Smooth muscle cell (in vitro differentiated cells): ENCODE measurements around the gene GRID2. TPM values are rescaled to one million over a fixed set of nuclear protein-coding genes. Genes with fewer than 3 reads are reported as not detected.

Source experiments
- DNase-seq: peaks from one replicate; lab custom pipeline; 2025; ENCODE audit not compliant: unreplicated experiment; lab: John Stamatoyannopoulos, UW
- H2AFZ ChIP-seq: fragments of 200-600 bp; sonication (generic); 2 replicates; pipeline ENCODE4 v1.6.0; 2016; ENCODE audit warnings: antibody characterized with exemption, low read depth, mild to moderate bottlenecking
- H3F3A ChIP-seq: fragments of 200-600 bp; sonication (generic); 2 replicates; pipeline ENCODE4 v1.6.0; 2017; ENCODE audit warnings: antibody characterized with exemption, low read depth
- H3K27ac ChIP-seq: fragments of 200-600 bp; sonication (generic); 2 replicates; pipeline ENCODE4 v1.5.1; 2016; ENCODE audit warnings: low read depth, mild to moderate bottlenecking
- H3K27me3 ChIP-seq: fragments of 200-600 bp; sonication (generic); 2 replicates; pipeline ENCODE4 v1.6.1; 2016; ENCODE audit warnings: low read depth, mild to moderate bottlenecking
- H3K36me3 ChIP-seq: fragments of 200-600 bp; sonication (generic); 2 replicates; pipeline ENCODE4 v1.5.1; 2016; ENCODE audit warnings: low read depth
- H3K4me1 ChIP-seq: fragments of 200-600 bp; sonication (generic); 2 replicates; pipeline ENCODE4 v1.5.1; 2016; ENCODE audit warnings: low read depth
- H3K4me2 ChIP-seq: fragments of 200-600 bp; sonication (generic); 2 replicates; pipeline ENCODE4 v1.6.0; 2016; ENCODE audit warnings: mild to moderate bottlenecking
- H3K4me3 ChIP-seq: fragments of 200-600 bp; sonication (generic); 2 replicates; pipeline ENCODE4 v1.5.1; 2016; ENCODE audit warnings: mild to moderate bottlenecking
- H3K79me2 ChIP-seq: fragments of 200-600 bp; sonication (generic); 2 replicates; pipeline ENCODE4 v1.6.0; 2016; ENCODE audit warnings: low read depth, mild to moderate bottlenecking
- H3K9ac ChIP-seq: fragments of 200-600 bp; sonication (generic); 2 replicates; pipeline ENCODE4 v1.6.0; 2016; ENCODE audit warnings: low read depth
- H3K9me3 ChIP-seq: fragments of 200-600 bp; sonication (generic); replicated peaks from 2 replicates; pipeline ENCODE4 v1.5.1; 2016; ENCODE audit warnings: low read depth
- H4K20me1 ChIP-seq: fragments of 200-600 bp; sonication (generic); 2 replicates; pipeline ENCODE4 v1.6.0; 2016; ENCODE audit warnings: low read depth
- WGBS: methylation state at CpG from one replicate; pipeline ENCODE4 v1.1.7; 2016; ENCODE audit warnings: low lambda C conversion rate; 5-methylcytosine and 5-hydroxymethylcytosine counted together
- polyA plus RNA-seq: library from polyadenylated mRNA; unstranded; fragments of >200 nt; fragmentation: Nextera tagmentation; extraction: Ambion mirVana; gene quantifications from 2 replicates; pipeline ENCODE4 v1.2.1, GENCODE V29; 2016
- total RNA-seq: library from RNA; depleted of rRNA; stranded (reverse); fragments of >200 nt; gene quantifications from 2 replicates; pipeline ENCODE4 v1.2.3, GENCODE V29; 2014
- TF ChIP-seq, protein P1 (sequence below): fragments of 200-600 bp; sonication (generic); IDR thresholded peaks from 2 replicates; pipeline ENCODE4 v1.5.1; 2017; ENCODE audit warnings: borderline replicate concordance, mild to moderate bottlenecking, antibody characterized with exemption; ENCODE audit not compliant: insufficient read depth, poor library complexity, severe bottlenecking

Gene GRID2
- total RNA-seq (1.0 and 1.2 TPM in 2 replicates), polyA plus RNA-seq (not detected in 2 replicates)

DNA sequence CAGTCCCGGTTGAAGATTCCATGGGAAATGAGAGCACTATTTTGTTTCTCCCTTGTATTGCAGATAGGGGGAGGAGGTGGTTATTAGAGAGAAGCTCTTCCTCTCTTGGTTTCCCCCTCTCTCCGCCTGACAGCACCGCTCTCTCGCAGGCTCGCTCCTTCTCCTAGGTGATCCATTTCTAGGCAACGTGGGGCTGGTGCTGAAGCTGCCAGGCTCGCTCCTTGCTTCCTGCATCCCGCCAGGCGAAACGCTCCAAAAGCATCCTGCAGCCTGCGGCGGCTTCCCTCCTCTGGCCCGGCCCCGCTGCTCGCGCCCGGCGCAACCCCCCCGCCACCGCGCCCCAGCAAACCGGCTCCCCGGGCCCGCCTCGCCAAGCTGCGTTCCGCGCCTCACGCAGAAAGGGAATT, at the start of gene GRID2:
Gene GRID2 (plus strand): TSS at position 346 of the 407 bp plus-strand sequence.
- H3K4me2 ChIP-seq = peak within 1 kb of the TSS; percentile 94
- H3K27ac ChIP-seq = no peak within 1 kb of the TSS
- no peaks in the 10 kb centered on the region for H3K79me2 ChIP-seq
- no peaks in the 10 kb centered on the region for H3K9me3 ChIP-seq
- peaks cover 70% of the 10 kb centered on the region for H3K27me3 ChIP-seq
- no peaks in the 10 kb centered on the region for H3K36me3 ChIP-seq
- H3K4me3 ChIP-seq = peak within 1 kb of the TSS; percentile 55
- H4K20me1 ChIP-seq = no peaks in the 10 kb centered on the region
- peaks cover 12% of the 10 kb centered on the region for H3K4me1 ChIP-seq
- no peaks in the 10 kb centered on the region for H3F3A ChIP-seq
- DNase-seq = no peak
- TF ChIP-seq, protein P1, sequence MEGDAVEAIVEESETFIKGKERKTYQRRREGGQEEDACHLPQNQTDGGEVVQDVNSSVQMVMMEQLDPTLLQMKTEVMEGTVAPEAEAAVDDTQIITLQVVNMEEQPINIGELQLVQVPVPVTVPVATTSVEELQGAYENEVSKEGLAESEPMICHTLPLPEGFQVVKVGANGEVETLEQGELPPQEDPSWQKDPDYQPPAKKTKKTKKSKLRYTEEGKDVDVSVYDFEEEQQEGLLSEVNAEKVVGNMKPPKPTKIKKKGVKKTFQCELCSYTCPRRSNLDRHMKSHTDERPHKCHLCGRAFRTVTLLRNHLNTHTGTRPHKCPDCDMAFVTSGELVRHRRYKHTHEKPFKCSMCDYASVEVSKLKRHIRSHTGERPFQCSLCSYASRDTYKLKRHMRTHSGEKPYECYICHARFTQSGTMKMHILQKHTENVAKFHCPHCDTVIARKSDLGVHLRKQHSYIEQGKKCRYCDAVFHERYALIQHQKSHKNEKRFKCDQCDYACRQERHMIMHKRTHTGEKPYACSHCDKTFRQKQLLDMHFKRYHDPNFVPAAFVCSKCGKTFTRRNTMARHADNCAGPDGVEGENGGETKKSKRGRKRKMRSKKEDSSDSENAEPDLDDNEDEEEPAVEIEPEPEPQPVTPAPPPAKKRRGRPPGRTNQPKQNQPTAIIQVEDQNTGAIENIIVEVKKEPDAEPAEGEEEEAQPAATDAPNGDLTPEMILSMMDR = no peak
- H3K9ac ChIP-seq = no peak within 1 kb of the TSS
- peak within 1 kb of the TSS; percentile 88 for H2AFZ ChIP-seq
- under 1% methylated on average over 28 of the region's 29 CpGs for WGBS

DNA sequence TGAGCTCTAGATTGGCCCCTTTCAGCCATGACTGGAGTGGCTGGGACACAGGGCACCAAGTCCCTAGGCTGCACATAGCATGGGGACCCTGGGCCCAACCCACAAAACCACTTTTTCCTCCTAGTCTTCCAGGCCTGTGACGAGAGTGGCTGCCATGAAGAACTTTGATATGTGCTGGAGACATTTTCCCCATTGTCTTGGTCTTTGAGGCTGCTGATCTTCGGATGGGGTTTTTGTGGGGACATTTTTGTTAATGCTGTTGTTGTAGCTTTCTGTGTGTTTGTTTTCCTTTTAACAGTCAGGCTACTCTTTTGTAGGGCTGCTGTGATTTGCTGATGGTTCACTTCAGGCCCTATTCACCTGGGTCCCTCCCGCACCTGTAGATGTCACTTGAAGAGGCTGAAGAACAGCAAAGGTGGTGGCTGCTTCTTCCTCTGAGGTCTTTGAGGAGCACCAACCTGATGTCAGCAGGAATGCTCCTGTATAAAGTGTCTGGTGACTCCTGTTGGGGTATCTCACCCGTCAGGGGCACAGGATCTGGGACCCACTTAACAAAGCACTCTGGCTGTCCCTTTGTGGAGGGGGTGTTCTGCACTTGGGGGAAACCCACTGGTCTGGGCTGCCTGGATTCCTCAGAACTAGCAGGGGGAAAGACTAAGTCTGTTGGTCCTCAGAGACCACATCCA, 49.6 kb upstream of the GRID2 start:
- Histone ChIP-seq H3K27ac (no peak overlapping the region), H3F3A (no peaks in the 10 kb centered on the region), H4K20me1 (no peaks in the 10 kb centered on the region), H3K4me3 (no peak overlapping the region), H3K4me2 (no peak overlapping the region), H3K9ac (no peak overlapping the region), H3K36me3 (no peaks in the 10 kb centered on the region), H3K4me1 (no peaks in the 10 kb centered on the region), H2AFZ (no peak overlapping the region), H3K79me2 (no peaks in the 10 kb centered on the region), H3K9me3 (no peaks in the 10 kb centered on the region), H3K27me3 (no peaks in the 10 kb centered on the region)
- WGBS = 79% methylated on average over 4 of the region's 4 CpGs
- no peak for DNase-seq
- TF ChIP-seq, protein P1 = no peak

DNA sequence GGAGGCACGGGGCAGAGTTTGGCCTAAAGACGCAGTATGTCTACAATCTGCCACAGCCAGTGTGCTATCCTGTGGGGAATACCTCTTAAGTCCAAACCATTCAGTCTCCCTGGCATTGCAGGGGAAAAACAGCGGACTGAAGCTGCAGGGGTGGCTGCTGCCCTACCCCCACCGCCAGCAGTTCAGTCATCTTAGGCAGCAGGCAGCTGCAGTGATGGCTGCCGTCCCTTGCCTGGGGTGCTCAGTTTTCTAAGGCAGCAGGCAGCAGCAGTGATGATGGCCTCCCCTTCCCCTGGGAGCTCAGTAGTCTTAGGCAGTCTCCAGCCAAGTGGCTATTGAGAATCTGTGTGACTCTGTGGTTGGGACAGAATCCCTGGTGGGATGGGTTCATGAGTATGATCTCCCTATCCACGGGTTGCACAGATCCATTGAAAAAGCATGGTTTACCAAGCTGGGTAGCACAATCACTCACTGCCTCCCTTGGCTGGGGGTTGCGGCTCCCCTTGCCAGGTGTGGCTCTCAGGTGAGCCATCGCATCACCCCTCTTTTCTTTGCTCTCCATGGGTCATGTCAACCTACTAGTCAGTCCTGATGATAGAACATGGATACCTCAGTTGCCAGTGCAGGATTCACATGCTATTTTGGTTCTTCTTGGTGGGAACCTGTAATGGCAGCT, 48.9 kb upstream of the GRID2 start:
- WGBS = 72% methylated on average over 8 of the region's 8 CpGs

More for the DNA sequence above, 48.9 kb upstream of the GRID2 start:
- no peak overlapping the region for H3K4me3 ChIP-seq
- no peaks in the 10 kb centered on the region for H3K4me1 ChIP-seq
- no peak overlapping the region for H3K9ac ChIP-seq
- H3F3A ChIP-seq = no peaks in the 10 kb centered on the region
- no peak overlapping the region for H2AFZ ChIP-seq
- DNase-seq = no peak
- H3K36me3 ChIP-seq = no peaks in the 10 kb centered on the region
- H3K9me3 ChIP-seq = no peaks in the 10 kb centered on the region
- no peak overlapping the region for H3K4me2 ChIP-seq
- H3K79me2 ChIP-seq = no peaks in the 10 kb centered on the region
- H3K27ac ChIP-seq = no peak overlapping the region
- H4K20me1 ChIP-seq = no peaks in the 10 kb centered on the region
- no peaks in the 10 kb centered on the region for H3K27me3 ChIP-seq
- TF ChIP-seq, protein P1 = no peak
